IPS DF 4.7 (cell line): ENCODE results near the gene GAN.

Experiments
- DNase-seq: peaks from one replicate; pipeline ENCODE4 v3.0.0-alpha.2; 2013; ENCODE audit warnings: low spot score; ENCODE audit errors: extremely low read depth

Gene GAN

GRCh38 chr16:81314603-81315270 lies at the start of gene GAN:
Gene GAN (plus strand): TSS chr16:81314962. CDS start chr16:81315114, 152 bp downstream.
- peak; percentile 71 for DNase-seq

DNA sequence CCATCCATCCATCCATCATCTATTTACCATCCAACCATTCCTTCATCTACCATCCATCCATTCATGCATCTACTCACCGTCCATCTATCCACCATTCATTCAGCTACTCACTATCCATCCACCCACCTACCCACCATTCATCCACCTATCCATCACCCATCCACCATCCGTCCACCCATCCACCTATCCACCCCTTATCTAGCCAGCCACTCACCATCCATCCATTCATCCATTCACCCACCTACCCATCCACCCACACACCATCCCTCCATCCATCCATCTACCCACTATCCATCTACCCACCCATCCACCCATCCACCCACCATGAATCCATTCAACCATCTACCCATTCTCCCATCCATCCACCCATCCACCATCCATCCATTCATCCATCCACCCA lies 49.7 kb upstream of the GAN start:
- DNase-seq, result no peak

DNA sequence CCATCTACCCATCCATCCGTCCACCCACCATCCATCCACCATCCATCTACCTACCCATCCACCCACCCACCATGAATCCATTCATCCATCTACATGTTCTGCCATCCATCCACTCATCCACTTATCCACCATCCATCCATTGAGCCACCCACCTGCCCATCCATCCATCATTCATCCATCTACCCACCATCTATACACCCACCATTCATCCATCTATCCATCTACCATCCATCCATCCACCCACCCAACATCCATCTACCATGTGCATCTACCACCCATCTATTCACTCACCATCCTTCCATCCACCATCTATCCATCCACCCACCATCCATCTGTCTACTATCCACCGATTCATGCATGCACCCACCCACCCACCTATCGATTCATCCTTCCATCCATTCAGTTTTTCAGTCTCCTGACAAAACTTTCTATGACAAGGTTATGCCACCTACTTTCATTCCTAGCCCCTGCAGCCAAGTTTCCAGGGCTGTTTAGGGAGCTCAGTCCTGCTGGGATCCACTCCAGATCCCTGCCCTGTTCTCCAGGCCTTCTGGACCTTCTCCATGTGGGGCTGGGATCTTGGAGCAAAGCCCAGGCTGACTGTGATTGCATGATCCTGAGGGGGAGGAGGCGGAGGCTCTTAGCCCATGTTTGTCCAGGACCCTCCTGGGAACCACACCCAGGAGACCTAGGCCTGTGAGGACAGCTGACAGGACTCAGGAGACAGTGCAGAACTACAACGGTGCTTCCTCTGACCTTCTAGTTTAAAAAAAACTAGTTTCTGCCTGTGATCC lies 48.9 kb upstream of the GAN start:
- DNase-seq, result no peak

DNA sequence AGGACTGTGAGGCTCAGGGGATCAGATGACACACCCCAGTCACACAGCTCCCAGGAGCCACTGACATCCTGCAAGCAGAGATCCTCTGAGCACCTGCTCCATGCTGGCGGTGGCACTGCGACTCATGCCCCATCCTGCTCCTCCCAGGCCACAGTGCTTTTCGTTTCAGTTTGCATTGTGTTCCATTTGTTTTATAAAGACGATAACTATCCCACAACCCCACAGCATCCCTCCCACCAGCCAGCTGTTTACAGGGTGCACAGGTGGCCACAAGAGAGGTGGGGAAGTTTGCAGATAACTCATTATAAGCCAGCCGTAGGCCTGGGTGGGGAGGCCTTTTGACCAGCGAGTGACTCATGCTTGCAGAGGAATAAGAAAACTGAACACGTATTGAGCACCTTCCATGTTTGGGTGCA lies 48.1 kb upstream of the GAN start:
- no peak for DNase-seq

- DNase-seq, result no peak
These were observed 46.3 kb upstream of the GAN start for GRCh38 chr16:81268509-81268908.

DNA sequence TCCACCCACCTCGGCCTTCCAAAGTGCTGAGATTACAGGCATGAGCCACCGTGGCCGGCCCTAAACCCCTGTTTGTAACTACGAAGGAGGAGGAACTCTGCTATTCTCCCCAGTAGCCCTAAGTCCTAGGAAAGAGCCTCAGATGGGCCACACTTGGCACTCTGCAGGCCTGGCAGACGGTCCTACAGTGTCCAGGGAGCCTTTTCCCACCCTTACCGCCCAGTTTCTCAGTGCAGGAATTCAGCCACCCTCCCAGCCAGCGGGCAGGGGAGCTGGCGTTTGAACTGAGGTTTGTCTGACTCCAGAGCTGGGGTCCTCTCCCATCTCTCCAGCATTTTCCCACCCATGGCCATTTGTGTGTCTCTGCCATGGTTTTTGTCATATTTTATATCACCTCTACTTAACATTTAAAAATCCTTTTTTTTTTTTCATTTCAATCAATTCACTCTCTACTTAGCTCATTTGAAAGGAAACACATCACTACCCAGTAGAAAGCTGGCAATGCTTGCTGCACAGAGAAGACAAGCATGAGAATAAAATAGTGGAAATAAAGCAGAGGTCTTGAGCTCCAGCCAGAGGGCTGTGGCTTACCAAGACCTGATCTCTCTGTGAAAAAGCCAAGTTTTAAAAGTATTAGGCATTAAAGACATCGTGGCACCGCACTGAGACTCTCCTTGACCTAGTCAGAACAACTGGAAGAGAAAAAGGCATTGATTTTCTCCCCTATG lies 41.4 kb upstream of the GAN start:
- no peak for DNase-seq

GRCh38 chr16:81275064-81275532 lies 39.7 kb upstream of the GAN start:
- DNase-seq, result no peak

DNA sequence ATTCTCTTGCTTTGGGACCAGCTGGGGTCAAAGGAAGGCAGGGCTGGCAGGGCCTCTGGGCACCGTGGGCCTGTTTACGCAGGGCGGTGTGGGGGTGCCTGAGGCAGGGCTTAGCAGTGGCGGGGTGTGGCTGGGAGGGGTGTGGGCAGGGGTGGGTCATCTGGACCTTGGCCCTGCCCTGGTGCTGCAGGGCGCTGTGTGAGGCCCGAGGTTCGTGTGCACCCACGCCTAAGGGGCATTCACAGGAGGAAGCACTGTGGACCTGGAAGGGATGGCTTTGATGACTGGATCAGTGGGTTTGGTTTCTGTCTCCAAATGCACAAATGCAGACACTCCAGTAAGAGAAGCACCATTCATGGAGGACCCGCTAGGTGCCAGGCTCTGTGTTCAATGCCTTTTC lies 39.0 kb upstream of the GAN start:
- no peak for DNase-seq

GRCh38 chr16:81276323-81276722 lies 38.4 kb upstream of the GAN start:
- no peak for DNase-seq

DNA sequence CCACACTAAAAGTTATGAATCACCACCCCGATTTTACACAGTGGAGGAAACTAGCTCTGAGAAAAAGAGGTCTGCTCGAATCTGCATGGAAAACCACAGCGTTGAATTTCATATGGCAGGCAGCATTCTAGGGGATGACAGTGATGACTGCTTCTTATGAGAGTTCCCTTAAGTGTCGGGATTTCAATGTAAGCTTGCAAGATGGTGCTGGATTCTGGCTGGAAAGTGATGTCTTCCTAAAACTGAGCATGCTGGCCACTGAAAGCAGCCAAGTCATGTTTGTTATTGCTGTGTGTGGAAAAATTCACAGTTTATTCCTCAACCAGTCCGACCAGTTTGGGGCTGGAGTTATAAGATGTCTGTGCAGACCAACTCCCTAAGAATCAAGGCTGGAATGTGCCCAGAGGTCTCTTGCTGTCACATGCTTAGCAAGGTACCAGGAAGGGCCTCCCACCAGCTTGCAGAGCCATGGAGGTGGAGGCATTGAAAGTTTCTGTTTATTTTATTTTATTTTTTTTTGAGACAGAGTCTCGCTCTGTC lies 37.2 kb upstream of the GAN start:
- no peak for DNase-seq

- DNase-seq, result no peak
These were observed 36.2 kb upstream of the GAN start for GRCh38 chr16:81278526-81278925.

DNA sequence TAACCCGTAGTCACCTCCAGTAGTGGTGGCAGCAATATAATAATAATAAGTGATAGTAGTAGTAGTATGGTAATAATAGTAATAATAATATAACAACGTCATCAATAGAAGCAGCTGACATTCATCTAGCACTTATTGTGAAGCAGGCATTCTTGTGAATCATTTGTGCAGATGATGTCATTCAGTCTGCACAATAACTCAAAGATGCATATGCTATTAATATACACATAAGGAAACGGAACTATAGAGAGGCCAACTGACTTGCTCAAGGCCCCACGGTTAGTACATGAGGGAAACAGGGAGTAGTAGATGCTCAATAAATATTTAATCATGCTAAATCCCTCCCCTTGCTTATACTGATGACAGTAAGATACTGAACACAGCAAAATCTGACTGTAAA lies 35.4 kb upstream of the GAN start:
- DNase-seq, result no peak

GRCh38 chr16:81280393-81280792 lies 34.4 kb upstream of the GAN start:
- no peak for DNase-seq

GRCh38 chr16:81283044-81283443 lies 31.7 kb upstream of the GAN start:
- DNase-seq, result no peak

- DNase-seq, result no peak
These were observed 29.7 kb upstream of the GAN start for GRCh38 chr16:81284995-81285600.

DNA sequence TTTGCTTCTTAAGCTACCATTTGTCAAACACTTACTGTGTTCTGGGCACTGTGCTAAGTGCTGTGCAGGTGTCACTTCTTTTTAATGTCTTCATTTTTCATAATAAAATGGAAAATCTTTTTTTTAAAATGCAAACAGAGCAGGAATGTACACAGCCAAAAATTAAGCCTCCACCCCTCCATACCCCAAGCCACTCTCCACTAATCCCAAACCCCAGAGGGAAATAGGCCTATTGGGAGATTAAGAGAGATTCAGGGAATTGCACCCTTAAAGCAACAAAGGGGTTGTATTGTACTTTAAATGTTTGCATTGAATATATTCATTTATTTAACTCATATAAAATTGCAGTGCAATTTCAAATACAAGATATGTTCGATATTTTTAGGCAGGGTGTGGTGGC lies 28.6 kb upstream of the GAN start:
- no peak for DNase-seq

DNA sequence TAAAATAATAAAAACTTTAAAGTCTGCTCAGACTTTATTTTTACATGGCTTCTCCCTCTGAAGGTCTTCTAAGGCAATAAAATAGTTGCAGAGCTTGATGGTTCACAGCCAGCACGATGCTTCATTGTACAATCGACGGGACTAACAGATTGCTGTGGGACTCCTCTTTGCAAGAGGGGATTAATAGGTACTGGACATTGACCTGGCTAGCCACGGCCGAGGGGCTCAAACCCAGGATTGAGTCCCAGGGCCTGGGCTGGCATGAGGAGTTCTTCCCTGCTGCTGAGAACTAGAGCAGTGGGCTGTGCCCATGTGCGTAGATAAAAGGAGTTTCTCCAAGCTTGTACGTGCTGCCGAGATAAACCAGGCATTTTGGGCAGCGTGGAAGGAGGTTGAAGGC lies 23.6 kb upstream of the GAN start:
- DNase-seq, result no peak

DNA sequence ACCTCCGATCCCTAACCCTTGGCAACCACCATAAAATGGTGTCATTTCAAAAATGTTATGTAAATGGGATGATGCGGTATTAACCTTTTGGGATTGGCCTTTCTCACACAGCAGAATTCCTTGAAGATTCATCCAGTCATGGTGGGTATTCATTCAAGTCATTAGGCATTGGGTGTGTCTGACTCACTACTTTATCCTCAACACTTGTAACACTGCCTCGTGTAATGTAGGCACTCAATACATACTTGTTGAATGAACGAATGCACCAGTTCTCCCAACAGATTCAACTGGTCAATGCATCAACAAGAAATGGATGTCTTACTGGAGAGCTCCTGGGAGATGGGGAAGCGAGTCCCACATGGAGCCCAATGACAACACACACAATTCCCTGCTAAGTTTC lies 21.8 kb upstream of the GAN start:
- DNase-seq, result no peak

GRCh38 chr16:81293909-81294802 lies 20.6 kb upstream of the GAN start:
- no peak for DNase-seq

GRCh38 chr16:81296631-81297030 lies 18.1 kb upstream of the GAN start:
- no peak for DNase-seq

DNA sequence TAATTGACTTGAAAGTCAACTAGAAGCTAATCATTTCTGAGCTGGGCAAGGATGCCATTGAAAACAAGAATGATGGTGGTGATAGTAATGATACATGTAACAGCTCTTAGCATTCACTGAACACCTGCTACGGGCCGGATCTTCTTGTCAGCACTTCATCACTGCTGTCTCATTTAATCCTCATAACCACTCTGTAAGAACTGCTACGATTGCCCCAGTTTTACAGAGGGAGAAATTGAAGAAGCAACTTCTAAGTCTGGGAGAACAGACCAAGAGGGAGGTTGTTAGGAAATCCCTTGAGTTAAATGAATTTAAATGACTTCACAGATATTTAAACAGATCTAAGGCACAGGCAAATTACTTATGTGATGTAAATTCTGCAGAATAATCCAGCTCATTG lies 7.0 kb upstream of the GAN start:
- no peak for DNase-seq
